WTC11 (cell line): ENCODE results near the gene TMEM95. TPM values are rescaled to one million over a fixed set of nuclear protein-coding genes. Genes with fewer than 3 reads are reported as not detected.

Source experiments
- ATAC-seq: fragments of 200-7000 bp; cut with Tn5 transposase; 2 replicates; pipeline ENCODE4 v1.10.0; 2021; ENCODE audit warnings: mild to moderate bottlenecking, moderate library complexity
- CTCF ChIA-PET: fragments of 300-600 bp; sonication (Branson Sonifier 250); formaldehyde crosslinking; loops from one replicate; lab custom pipeline; 2021; ENCODE audit warnings: antibody characterized with exemption; lab: Charles Lee
- POLR2A ChIA-PET: fragments of 350-600 bp; sonication (Branson Sonifier 250); formaldehyde crosslinking; loops from one replicate; lab custom pipeline; 2021; ENCODE audit warnings: antibody characterized with exemption; lab: Charles Lee
- DNase-seq: peaks from one replicate; pipeline ENCODE4 v3.0.0; 2021; ENCODE audit warnings: low spot score
- H3K27ac Mint-ChIP-seq: 2 replicates; pipeline ENCODE4 v1.8.0; 2021; ENCODE audit warnings: mixed read lengths
- H3K27me3 Mint-ChIP-seq: 2 replicates; pipeline ENCODE4 v1.8.0; 2021; ENCODE audit warnings: low read depth, mild to moderate bottlenecking, moderate library complexity, mixed read lengths
- H3K36me3 Mint-ChIP-seq: 2 replicates; pipeline ENCODE4 v1.8.0; 2021; ENCODE audit warnings: mixed read lengths
- H3K4me1 Mint-ChIP-seq: 2 replicates; pipeline ENCODE4 v1.8.0; 2022; ENCODE audit warnings: mixed read lengths
- H3K4me3 Mint-ChIP-seq: 2 replicates; pipeline ENCODE4 v1.8.0; 2021; ENCODE audit warnings: mild to moderate bottlenecking, moderate library complexity, mixed read lengths
- H3K9me3 Mint-ChIP-seq: 2 replicates; pipeline ENCODE4 v1.8.0; 2021; ENCODE audit warnings: mixed read lengths
- CBFB ChIP-seq: sonication (generic); formaldehyde crosslinking; IDR thresholded peaks from 2 replicates; pipeline ENCODE4 v1.8.1; 2022; ENCODE audit warnings: mild to moderate bottlenecking, low read depth, missing genetic modification reagents
- CREM ChIP-seq: sonication (generic); formaldehyde crosslinking; IDR thresholded peaks from 2 replicates; pipeline ENCODE4 v1.8.1; 2022; ENCODE audit warnings: mild to moderate bottlenecking, missing genetic modification reagents, moderate library complexity
- E2F4 ChIP-seq: sonication (generic); formaldehyde crosslinking; IDR thresholded peaks from 2 replicates; pipeline ENCODE4 v1.8.1; 2022; ENCODE audit warnings: low read depth, mild to moderate bottlenecking, moderate library complexity, missing genetic modification reagents, borderline replicate concordance
- ELF4 ChIP-seq: sonication (generic); formaldehyde crosslinking; IDR thresholded peaks from 2 replicates; pipeline ENCODE4 v1.8.1; 2022; ENCODE audit warnings: low read depth, mild to moderate bottlenecking, moderate library complexity, missing genetic modification reagents
- FOXP1 ChIP-seq: sonication (generic); formaldehyde crosslinking; IDR thresholded peaks from 2 replicates; pipeline ENCODE4 v1.8.0; 2022; ENCODE audit warnings: missing genetic modification reagents, mild to moderate bottlenecking, moderate library complexity, borderline replicate concordance
- IRF1 ChIP-seq: sonication (generic); formaldehyde crosslinking; IDR thresholded peaks from 2 replicates; pipeline ENCODE4 v1.8.0; 2023; ENCODE audit warnings: missing genetic modification reagents
- NR3C1 ChIP-seq: sonication (generic); formaldehyde crosslinking; conservative IDR thresholded peaks from 2 replicates; pipeline ENCODE4 v1.8.1; 2023; ENCODE audit warnings: low read depth, mild to moderate bottlenecking, missing genetic modification reagents
- TCF7 ChIP-seq: sonication (generic); formaldehyde crosslinking; IDR thresholded peaks from 2 replicates; pipeline ENCODE4 v1.8.0; 2022; ENCODE audit warnings: mild to moderate bottlenecking, low read depth, missing genetic modification reagents, moderate library complexity
- TP53 ChIP-seq: sonication (generic); formaldehyde crosslinking; IDR thresholded peaks from 2 replicates; pipeline ENCODE4 v1.8.1; 2023; ENCODE audit warnings: mild to moderate bottlenecking, missing genetic modification reagents
- ZNF138 ChIP-seq: sonication (generic); formaldehyde crosslinking; conservative IDR thresholded peaks from 2 replicates; pipeline ENCODE4 v1.8.1; 2022; ENCODE audit warnings: mild to moderate bottlenecking, moderate library complexity, missing genetic modification reagents
- ZNF396 ChIP-seq: fragments of 250-450 bp; sonication (Bioruptor Pico); IDR thresholded peaks from 2 replicates; pipeline ENCODE4 v1.8.0; 2021; ENCODE audit warnings: mild to moderate bottlenecking, moderate library complexity, borderline replicate concordance
- ZNF425 ChIP-seq: fragments of 250-450 bp; sonication (Bioruptor Pico); conservative IDR thresholded peaks from 2 replicates; pipeline ENCODE4 v1.9.0; 2021; ENCODE audit warnings: mild to moderate bottlenecking
- total RNA-seq: library from RNA; stranded (reverse); gene quantifications from 3 replicates; pipeline ENCODE4 v1.2.3, GENCODE V29; 2021
- TF ChIP-seq, protein P1 (sequence below): sonication (generic); formaldehyde crosslinking; IDR thresholded peaks from 2 replicates; pipeline ENCODE4 v1.8.1; 2022; ENCODE audit warnings: mild to moderate bottlenecking, moderate library complexity, missing genetic modification reagents
- TF ChIP-seq, protein P2 (sequence below): sonication (generic); formaldehyde crosslinking; IDR thresholded peaks from 2 replicates; pipeline ENCODE4 v1.8.1; 2023; ENCODE audit warnings: mild to moderate bottlenecking, missing genetic modification reagents
- TF ChIP-seq, protein P3 (sequence below): sonication (generic); formaldehyde crosslinking; IDR thresholded peaks from 2 replicates; pipeline ENCODE4 v1.8.1; 2023; ENCODE audit warnings: mild to moderate bottlenecking, moderate library complexity, missing genetic modification reagents
- TF ChIP-seq, protein P4 (sequence below): sonication (generic); formaldehyde crosslinking; IDR thresholded peaks from 2 replicates; pipeline ENCODE4 v1.8.0; 2023; ENCODE audit warnings: missing genetic modification reagents, mild to moderate bottlenecking, borderline replicate concordance
- TF ChIP-seq, protein P5 (sequence below): sonication (generic); formaldehyde crosslinking; IDR thresholded peaks from 2 replicates; pipeline ENCODE4 v1.8.1; 2022; ENCODE audit warnings: mild to moderate bottlenecking, missing genetic modification reagents, moderate library complexity, borderline replicate concordance
- TF ChIP-seq, protein P6 (sequence below): sonication (generic); formaldehyde crosslinking; IDR thresholded peaks from 2 replicates; pipeline ENCODE4 v1.8.0; 2022; ENCODE audit warnings: mild to moderate bottlenecking, missing genetic modification reagents
- TF ChIP-seq, protein P7 (sequence below): sonication (generic); formaldehyde crosslinking; conservative IDR thresholded peaks from 2 replicates; pipeline ENCODE4 v1.8.1; 2022; ENCODE audit warnings: mild to moderate bottlenecking, missing genetic modification reagents

TMEM95 gene
- total RNA-seq, 1 experiment from 2014 or later, result not detected

DNA sequence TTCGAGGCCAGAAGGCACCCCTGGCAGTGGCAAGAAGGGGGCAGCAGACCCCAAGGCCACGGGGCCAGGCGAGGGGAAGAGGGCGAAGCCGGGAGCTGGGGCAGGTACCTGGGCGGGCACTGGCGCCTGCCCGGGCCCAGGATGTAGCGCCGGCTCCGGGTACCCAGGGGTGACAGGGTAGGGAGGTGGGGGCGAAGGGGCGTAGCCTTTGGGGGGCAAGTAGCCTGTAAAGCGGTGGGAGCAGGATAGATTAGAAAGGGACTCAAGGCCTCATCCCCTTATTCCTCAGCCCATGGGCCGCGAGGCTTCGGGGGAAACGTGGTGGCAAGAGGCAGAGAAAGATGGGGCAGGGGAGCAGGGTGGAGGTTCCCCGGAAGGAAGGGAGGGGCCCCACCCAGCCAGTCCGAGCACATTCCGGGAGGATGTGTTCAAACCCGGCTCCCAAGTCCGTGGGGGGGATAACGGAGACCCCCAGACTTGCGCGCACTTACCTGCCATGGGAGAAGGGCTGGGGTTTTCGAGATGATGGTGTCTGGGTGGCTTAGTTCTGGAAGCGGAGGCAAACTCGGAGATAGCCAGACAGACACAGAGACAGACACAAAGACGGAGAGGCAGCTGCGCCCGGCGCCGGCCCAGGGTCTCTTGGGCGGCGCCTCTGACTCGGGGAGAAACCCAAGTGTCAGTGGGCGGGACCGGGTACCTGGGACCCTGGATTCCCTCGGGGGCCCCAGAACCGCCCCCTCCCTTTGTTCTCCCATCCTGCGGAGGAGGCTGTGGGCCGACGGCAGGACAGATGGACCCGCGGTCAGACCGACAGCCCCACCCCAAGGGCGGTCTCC, 38.9 kb downstream of the TMEM95 start:
- DNase-seq, result peak; percentile 73
- peaks cover 11% of the 10 kb centered on the region for H3K4me1 Mint-ChIP-seq
- no peaks in the 10 kb centered on the region; the same call in 1 of the 2 replicates for H3K27me3 Mint-ChIP-seq
- POLR2A ChIA-PET, result interaction anchor here (0.8 to 2.1 kb wide), 6 partner anchors 10 to 43 kb away, joined by 3 to 10 read pairs (median 4); partner anchors contain the start of genes TMEM102 and TMEM256
- H3K27ac Mint-ChIP-seq, result no peak overlapping the region
- H3K36me3 Mint-ChIP-seq, result peaks cover 20% of the 10 kb centered on the region
- TF ChIP-seq IRF1 (CRISPR knock-in tag) (no peak), CREM (CRISPR knock-in tag) (peak; percentile 28; the same call in 1 of the 2 replicates), ZNF425 (CRISPR knock-in tag) (no peak), NR3C1 (CRISPR knock-in tag) (no peak), ELF4 (CRISPR knock-in tag) (no peak), CBFB (no peak), E2F4 (no peak), TCF7 (CRISPR knock-in tag) (no peak), TP53 (CRISPR knock-in tag) (no peak), ZNF396 (CRISPR knock-in tag) (no peak), ZNF138 (CRISPR knock-in tag) (0 out of 2 replicates have a peak, but pooled peaks have one; percentile 15), FOXP1 (CRISPR knock-in tag) (peak; percentile 74)
- TF ChIP-seq, protein P1, sequence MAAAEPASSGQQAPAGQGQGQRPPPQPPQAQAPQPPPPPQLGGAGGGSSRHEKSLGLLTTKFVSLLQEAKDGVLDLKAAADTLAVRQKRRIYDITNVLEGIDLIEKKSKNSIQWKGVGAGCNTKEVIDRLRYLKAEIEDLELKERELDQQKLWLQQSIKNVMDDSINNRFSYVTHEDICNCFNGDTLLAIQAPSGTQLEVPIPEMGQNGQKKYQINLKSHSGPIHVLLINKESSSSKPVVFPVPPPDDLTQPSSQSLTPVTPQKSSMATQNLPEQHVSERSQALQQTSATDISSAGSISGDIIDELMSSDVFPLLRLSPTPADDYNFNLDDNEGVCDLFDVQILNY (CRISPR knock-in tag), result peak; percentile 24; the same call in 1 of the 2 replicates
- TF ChIP-seq, protein P2, sequence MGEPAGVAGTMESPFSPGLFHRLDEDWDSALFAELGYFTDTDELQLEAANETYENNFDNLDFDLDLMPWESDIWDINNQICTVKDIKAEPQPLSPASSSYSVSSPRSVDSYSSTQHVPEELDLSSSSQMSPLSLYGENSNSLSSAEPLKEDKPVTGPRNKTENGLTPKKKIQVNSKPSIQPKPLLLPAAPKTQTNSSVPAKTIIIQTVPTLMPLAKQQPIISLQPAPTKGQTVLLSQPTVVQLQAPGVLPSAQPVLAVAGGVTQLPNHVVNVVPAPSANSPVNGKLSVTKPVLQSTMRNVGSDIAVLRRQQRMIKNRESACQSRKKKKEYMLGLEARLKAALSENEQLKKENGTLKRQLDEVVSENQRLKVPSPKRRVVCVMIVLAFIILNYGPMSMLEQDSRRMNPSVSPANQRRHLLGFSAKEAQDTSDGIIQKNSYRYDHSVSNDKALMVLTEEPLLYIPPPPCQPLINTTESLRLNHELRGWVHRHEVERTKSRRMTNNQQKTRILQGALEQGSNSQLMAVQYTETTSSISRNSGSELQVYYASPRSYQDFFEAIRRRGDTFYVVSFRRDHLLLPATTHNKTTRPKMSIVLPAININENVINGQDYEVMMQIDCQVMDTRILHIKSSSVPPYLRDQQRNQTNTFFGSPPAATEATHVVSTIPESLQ (CRISPR knock-in tag), result no peak
- TF ChIP-seq, protein P3, sequence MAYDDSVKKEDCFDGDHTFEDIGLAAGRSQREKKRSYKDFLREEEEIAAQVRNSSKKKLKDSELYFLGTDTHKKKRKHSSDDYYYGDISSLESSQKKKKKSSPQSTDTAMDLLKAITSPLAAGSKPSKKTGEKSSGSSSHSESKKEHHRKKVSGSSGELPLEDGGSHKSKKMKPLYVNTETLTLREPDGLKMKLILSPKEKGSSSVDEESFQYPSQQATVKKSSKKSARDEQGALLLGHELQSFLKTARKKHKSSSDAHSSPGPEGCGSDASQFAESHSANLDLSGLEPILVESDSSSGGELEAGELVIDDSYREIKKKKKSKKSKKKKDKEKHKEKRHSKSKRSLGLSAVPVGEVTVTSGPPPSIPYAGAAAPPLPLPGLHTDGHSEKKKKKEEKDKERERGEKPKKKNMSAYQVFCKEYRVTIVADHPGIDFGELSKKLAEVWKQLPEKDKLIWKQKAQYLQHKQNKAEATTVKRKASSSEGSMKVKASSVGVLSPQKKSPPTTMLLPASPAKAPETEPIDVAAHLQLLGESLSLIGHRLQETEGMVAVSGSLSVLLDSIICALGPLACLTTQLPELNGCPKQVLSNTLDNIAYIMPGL, result no peak
- TF ChIP-seq, protein P4, sequence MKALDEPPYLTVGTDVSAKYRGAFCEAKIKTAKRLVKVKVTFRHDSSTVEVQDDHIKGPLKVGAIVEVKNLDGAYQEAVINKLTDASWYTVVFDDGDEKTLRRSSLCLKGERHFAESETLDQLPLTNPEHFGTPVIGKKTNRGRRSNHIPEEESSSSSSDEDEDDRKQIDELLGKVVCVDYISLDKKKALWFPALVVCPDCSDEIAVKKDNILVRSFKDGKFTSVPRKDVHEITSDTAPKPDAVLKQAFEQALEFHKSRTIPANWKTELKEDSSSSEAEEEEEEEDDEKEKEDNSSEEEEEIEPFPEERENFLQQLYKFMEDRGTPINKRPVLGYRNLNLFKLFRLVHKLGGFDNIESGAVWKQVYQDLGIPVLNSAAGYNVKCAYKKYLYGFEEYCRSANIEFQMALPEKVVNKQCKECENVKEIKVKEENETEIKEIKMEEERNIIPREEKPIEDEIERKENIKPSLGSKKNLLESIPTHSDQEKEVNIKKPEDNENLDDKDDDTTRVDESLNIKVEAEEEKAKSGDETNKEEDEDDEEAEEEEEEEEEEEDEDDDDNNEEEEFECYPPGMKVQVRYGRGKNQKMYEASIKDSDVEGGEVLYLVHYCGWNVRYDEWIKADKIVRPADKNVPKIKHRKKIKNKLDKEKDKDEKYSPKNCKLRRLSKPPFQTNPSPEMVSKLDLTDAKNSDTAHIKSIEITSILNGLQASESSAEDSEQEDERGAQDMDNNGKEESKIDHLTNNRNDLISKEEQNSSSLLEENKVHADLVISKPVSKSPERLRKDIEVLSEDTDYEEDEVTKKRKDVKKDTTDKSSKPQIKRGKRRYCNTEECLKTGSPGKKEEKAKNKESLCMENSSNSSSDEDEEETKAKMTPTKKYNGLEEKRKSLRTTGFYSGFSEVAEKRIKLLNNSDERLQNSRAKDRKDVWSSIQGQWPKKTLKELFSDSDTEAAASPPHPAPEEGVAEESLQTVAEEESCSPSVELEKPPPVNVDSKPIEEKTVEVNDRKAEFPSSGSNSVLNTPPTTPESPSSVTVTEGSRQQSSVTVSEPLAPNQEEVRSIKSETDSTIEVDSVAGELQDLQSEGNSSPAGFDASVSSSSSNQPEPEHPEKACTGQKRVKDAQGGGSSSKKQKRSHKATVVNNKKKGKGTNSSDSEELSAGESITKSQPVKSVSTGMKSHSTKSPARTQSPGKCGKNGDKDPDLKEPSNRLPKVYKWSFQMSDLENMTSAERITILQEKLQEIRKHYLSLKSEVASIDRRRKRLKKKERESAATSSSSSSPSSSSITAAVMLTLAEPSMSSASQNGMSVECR (CRISPR knock-in tag), result 0 out of 2 replicates have a peak, but pooled peaks have one; percentile 55
- TF ChIP-seq, protein P5, sequence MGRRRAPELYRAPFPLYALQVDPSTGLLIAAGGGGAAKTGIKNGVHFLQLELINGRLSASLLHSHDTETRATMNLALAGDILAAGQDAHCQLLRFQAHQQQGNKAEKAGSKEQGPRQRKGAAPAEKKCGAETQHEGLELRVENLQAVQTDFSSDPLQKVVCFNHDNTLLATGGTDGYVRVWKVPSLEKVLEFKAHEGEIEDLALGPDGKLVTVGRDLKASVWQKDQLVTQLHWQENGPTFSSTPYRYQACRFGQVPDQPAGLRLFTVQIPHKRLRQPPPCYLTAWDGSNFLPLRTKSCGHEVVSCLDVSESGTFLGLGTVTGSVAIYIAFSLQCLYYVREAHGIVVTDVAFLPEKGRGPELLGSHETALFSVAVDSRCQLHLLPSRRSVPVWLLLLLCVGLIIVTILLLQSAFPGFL (CRISPR knock-in tag), result no peak
- TF ChIP-seq, protein P6, sequence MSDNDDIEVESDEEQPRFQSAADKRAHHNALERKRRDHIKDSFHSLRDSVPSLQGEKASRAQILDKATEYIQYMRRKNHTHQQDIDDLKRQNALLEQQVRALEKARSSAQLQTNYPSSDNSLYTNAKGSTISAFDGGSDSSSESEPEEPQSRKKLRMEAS, result peak; percentile 47; the same call in 1 of the 2 replicates
- TF ChIP-seq, protein P7, sequence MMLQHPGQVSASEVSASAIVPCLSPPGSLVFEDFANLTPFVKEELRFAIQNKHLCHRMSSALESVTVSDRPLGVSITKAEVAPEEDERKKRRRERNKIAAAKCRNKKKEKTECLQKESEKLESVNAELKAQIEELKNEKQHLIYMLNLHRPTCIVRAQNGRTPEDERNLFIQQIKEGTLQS, result no peak
- H3K4me3 Mint-ChIP-seq, result peak overlapping the region; percentile 90
- CTCF ChIA-PET, result interaction anchor here (0.6 to 4.1 kb wide), 35 partner anchors 9 to 323 kb away, joined by 3 to 59 read pairs (median 7); partner anchors contain the start of genes ACAP1, CHRNB1, FGF11 and NLGN2
- peak; percentile 51 for ATAC-seq
- no peaks in the 10 kb centered on the region for H3K9me3 Mint-ChIP-seq
